Cardiac fibroblast (primary cell): ENCODE data around the gene MICAL3.
"Not testable (repeated sequence)": the region's sequence is repeated elsewhere in the genome, so short reads cannot be mapped to it uniquely, and the experiment has no call there.

Source experiments
- DNase-seq, 2 donors: peaks; one replicate each; pipeline versions ENCODE4 v3.0.0 to v3.0.0-alpha.2; 2010; ENCODE audit warnings: low read depth in 2 of 2
- H3K4me3 ChIP-seq, 2 donors: replicated peaks in 1 of 2; 1 replicate in 1 of 2; 2 replicates in 1 of 2; pipeline ENCODE4 v1.5.1; 2011; ENCODE audit warnings: low read depth in 2 of 2, low read length in 2 of 2, mild to moderate bottlenecking in 2 of 2, moderate library complexity in 1 of 2
- CTCF ChIP-seq: IDR thresholded peaks from one replicate; pipeline ENCODE4 v1.5.1; 2011; ENCODE audit warnings: low read depth, mild to moderate bottlenecking, low read length, inconsistent platforms

Gene MICAL3

DNA sequence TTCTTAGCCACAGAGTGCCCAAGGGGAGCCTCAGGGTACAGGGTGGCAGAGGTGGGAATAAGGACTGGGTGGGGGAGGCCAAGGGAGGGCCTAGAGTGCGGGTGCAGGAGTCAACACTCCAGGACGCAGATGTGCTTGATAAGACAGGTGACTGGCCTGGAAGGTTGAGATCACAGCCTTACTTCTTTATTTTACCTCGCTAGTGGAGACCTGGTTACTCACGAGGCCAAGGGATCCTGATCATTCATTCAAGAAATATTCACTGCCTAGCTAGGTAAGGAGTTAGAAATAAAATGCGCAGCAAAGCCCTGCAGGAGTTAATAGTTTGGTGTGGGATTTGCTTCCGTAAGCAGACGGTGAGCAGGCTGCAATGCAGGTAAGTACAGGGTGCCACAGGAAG, 40.3 kb upstream of the MICAL3 start:
- no peak for TF ChIP-seq CTCF
- no peak overlapping the region for H3K4me3 ChIP-seq
- no peak for DNase-seq

- H3K4me3 ChIP-seq, DNase-seq: not testable (repeated sequence)
These were observed 39.4 kb upstream of the MICAL3 start for GRCh38 chr22:18063715-18064114.

DNA sequence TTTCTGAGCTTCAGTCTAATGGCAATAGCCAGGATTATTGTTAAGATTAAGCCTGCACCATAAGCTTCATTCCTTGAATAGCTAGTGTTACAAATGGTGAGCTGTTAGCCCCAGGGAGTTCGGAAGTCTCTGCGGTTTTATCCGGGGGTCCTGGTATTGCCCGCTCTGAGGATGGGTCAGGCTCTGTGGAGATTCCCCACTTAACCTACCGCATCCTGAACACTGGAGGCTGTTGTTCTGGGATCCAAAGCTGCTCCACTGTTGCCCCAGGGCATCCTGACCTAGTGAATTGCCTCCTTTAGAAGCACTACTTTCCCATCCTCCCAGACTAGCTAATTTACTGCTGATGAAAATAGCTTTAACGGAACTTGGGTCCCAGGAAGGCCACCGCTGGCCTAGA, 38.9 kb upstream of the MICAL3 start:
- DNase-seq, result no peak
- TF ChIP-seq CTCF, result no peak
- H3K4me3 ChIP-seq, result no peak overlapping the region

DNA sequence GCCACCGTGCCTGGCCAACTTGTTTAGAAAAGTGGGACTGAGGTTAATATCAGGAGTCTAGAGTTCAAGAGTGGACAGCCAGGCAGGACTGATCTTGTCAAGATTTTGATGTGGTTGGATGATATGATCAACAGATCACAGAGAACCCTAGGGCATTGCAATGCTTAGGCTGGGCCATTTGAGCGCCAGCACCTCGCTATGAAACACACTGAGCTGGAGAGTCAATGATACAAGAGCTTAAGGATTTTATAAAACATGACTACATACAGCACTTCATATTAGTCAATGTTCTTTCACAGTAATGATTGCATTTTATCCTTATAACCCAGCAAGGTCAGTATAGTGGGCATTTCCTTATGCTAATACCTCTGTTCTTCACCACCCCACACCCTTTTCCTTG, 38.1 kb upstream of the MICAL3 start:
- TF ChIP-seq CTCF, result no peak
- no peak for DNase-seq
- H3K4me3 ChIP-seq, result no peak overlapping the region

- no peak for TF ChIP-seq CTCF
- peak; percentile 14 to 63 for DNase-seq
These were observed 36.6 kb upstream of the MICAL3 start for GRCh38 chr22:18060646-18061620.

DNA sequence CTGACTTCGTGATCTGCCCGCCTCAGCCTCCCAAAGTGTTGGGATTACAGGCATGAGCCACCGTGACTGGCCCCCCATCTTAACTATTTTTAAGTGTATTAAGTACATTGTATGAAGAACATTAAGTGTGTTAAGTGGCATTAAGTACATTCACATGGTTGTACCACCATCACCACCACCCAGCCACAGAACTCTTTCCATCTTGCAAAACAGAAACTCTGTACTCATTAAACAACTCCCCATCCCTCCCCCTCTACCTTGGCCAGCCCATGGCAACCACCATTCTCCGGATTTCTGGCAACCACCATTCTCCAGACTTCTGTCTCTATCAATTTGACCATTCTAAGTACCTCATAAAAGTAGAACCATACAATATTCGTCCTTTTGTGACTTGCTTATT, 35.6 kb upstream of the MICAL3 start:
- TF ChIP-seq CTCF, result no peak
- no peak for DNase-seq
- no peak overlapping the region for H3K4me3 ChIP-seq

More at GRCh38 chr22:18060646-18061620, 36.6 kb upstream of the MICAL3 start:
- H3K4me3 ChIP-seq, result no peak overlapping the region

DNA sequence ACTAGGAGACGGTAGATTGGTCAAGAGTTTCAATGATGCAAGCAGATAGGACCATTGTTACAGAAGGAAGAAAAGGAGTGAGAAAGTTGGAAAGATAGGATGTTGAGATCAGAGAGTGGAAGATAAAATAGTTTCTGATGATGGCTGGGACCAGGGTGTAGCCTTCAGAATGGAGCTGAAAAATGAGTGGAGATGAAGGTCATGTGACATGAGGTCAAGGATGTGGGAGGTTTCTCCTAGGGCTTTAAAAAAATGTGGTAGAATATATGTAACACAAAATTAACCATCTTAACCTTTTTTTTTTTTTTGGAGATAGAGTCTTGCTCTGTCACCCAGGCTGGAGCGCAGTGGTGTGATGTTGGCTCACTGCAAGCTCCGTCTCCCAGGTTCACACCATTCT, 35.1 kb upstream of the MICAL3 start:
- TF ChIP-seq CTCF, result no peak
- no peak for DNase-seq
- H3K4me3 ChIP-seq, result no peak overlapping the region
